Right renal pelvis (tissue), 4 donors: ENCODE measurements around the gene CANT1. TPM values are rescaled to one million over a fixed set of nuclear protein-coding genes. Genes with fewer than 3 reads are reported as not detected.

Experiments
- DNase-seq, 4 donors: peaks; one replicate each; pipeline ENCODE4 v3.0.0-alpha.2; 2013; ENCODE audit warnings: low read depth in 4 of 4, low spot score in 3 of 4, missing footprints in 1 of 4
- polyA plus RNA-seq, 4 donors: library from polyadenylated mRNA; unstranded; fragments of 120-200 nt; gene quantifications; one replicate each; pipeline ENCODE4 v1.2.1, GENCODE V29; 2013; ENCODE audit not compliant: insufficient read length in 4 of 4

CANT1 gene
- polyA plus RNA-seq, 4 donors: 44.6 to 55.8 (median 49.6) TPM

- DNase-seq: no peak
Measured at GRCh38 chr17:78998311-78999055, 11.1 kb downstream of the CANT1 start.

- DNase-seq: no peak
Measured at GRCh38 chr17:78997881-78998280, 11.7 kb downstream of the CANT1 start.

GRCh38 chr17:78997231-78997741, 12.3 kb downstream of the CANT1 start:
- peak in 1 of 4 donors; percentile 22 for DNase-seq

- DNase-seq: no peak
Measured at GRCh38 chr17:78996781-78997201, 12.8 kb downstream of the CANT1 start.

GRCh38 chr17:78995761-78996451, 13.7 kb downstream of the CANT1 start:
- no peak for DNase-seq

GRCh38 chr17:78995022-78995760, 14.4 kb downstream of the CANT1 start:
- DNase-seq: no peak

- DNase-seq: no peak
Measured at GRCh38 chr17:78993981-78994671, 15.4 kb downstream of the CANT1 start.

GRCh38 chr17:78993241-78993956, 16.2 kb downstream of the CANT1 start:
- DNase-seq: peak in 1 of 4 donors; percentile 39

- DNase-seq: no peak
Measured at GRCh38 chr17:78992542-78993212, 16.9 kb downstream of the CANT1 start.

GRCh38 chr17:78991906-78992532, 17.5 kb downstream of the CANT1 start:
- DNase-seq: no peak

GRCh38 chr17:78991017-78991738, 18.4 kb downstream of the CANT1 start:
- DNase-seq: no peak

- no peak for DNase-seq
Measured at GRCh38 chr17:78990349-78991016, 19.1 kb downstream of the CANT1 start.

GRCh38 chr17:78988152-78988551, 21.4 kb downstream of the CANT1 start:
- no peak for DNase-seq

- no peak for DNase-seq
Measured at GRCh38 chr17:78986649-78987328, 22.8 kb downstream of the CANT1 start.

GRCh38 chr17:78986048-78986648, 23.4 kb downstream of the CANT1 start:
- no peak for DNase-seq

GRCh38 chr17:78985395-78985794, 24.2 kb downstream of the CANT1 start:
- no peak for DNase-seq
